Smooth muscle cell of the brain vasculature (primary cell): ENCODE results near the gene LFNG.

ENCODE experiments used
- DNase-seq: peaks from one replicate; pipeline ENCODE4 v3.0.0-alpha.2; 2012; ENCODE audit warnings: low read depth, low spot score

The LFNG gene

GRCh38 chr7:2503056-2503941 lies 16.3 kb upstream of the LFNG start:
- DNase-seq = no peak

GRCh38 chr7:2504128-2504888 lies 15.3 kb upstream of the LFNG start:
- DNase-seq = no peak

DNA sequence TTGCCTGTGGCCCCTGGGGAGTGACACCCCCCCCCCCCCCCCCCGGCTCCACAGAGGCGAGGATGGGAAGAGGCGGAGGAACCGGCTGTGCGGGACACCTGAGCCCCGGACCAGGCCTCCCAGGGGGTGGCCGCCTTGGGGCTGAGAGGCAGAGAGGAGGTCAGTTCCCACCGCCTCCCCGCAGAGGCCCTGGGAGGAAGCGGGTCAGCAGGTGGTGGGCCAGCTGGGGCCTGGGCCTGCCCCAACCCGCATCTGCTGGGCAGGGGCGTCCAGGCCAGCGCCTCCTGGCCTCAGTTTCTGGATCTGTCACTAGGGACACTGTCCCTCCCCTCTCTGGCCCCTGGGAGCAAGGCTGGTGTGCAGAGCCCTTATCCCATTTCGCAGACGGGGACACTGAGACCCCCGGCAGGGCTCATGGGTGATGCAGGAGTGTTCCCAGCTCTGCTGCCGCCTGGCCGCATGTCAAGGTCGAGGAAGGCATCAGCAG lies 14.6 kb upstream of the LFNG start:
- no peak for DNase-seq

DNA sequence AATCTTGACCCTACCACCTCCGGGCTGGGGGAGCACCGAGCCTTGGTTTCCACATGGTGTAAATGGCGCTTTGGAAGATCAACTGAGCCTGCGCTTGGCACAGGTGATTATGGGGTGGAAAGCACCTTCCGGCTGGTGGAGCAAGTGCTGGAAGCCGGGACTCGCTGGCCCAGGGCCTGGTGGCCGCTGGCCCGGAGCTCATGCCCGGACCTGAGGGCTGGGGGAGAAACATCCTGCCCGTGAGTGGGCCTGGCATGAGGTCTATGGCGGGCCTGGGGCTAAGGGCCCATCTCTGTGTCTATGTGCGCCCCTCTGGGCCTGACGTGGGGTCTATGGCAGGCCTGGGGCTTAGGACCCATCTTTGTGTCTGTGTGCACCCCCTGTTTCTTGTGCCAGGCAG lies 14.2 kb upstream of the LFNG start:
- DNase-seq = no peak

GRCh38 chr7:2507208-2507916 lies 12.2 kb upstream of the LFNG start:
- DNase-seq = no peak

GRCh38 chr7:2507917-2508306 lies 11.7 kb upstream of the LFNG start:
- DNase-seq = no peak

DNA sequence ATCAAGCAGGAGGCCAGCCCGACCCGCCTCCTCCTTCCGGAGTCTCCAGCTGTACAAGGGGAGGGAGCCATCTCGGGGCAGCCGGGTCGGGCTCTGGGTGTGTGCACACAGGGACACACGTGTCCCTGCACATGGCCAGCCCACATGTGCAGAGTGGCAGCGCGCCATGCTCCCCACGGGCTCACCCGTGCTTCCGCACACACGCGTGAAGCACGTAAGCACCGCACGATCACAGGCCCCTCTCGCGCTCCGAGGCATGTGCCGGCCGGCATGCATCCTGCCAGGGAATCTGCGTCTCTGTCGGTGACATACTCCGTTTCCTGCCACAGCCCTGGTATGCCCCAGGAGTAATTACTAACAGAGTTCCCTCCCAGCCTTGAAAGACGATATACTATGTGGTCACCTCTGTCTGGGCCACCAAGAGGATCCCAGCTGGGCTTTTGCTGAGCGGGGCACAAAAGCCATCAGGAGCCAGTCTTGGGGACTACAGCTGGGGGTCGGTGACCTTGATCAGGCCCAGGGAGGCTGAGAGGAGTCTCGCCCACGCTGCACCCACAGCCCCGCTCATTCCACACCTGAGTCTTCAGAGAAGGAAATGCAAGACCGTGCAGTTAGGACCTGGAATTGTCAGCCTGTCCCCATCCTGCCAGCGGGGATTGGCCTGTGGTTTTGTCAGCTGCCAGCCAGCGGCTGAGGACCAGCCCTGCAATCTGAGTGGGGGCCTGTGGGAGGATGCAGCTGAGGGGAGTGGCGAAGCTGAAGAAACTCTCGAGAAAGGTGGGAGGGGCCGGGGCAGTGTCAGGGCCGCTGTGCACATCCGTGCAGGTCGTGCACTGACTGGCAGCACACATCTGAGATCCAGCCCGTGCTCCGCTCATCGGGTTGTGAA lies 11.0 kb upstream of the LFNG start:
- DNase-seq = no peak

DNA sequence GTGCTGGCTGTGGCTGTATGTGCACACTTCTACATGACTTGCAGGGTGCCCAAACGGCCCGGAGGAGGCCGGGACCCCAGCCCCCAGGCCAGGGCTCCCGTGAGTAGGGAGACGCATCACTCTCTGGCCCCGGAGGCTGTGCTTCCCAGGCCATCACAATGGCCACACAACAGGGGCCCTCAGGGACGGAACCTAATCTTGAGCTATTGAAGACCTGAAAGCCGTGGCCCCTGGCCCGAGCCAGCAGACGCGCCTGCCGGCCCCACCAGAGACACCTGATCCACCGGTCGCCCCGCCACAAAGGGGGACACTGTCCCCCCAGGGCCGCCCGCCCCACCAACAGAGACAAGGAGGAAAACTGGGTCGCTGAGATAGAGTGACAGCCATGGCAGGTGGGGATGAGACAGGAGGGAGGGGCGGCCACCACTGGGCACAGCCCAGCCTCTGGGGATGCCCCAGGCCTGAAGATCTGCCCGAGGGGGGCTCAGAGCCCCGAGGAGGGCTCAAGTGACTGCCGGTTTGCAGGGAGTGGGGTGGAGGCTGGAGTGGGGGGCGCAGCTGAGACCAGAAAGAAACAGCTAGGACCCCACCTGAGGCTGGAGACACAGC lies 10.2 kb upstream of the LFNG start:
- DNase-seq = no peak

GRCh38 chr7:2510130-2510776 lies 9.3 kb upstream of the LFNG start:
- no peak for DNase-seq

DNA sequence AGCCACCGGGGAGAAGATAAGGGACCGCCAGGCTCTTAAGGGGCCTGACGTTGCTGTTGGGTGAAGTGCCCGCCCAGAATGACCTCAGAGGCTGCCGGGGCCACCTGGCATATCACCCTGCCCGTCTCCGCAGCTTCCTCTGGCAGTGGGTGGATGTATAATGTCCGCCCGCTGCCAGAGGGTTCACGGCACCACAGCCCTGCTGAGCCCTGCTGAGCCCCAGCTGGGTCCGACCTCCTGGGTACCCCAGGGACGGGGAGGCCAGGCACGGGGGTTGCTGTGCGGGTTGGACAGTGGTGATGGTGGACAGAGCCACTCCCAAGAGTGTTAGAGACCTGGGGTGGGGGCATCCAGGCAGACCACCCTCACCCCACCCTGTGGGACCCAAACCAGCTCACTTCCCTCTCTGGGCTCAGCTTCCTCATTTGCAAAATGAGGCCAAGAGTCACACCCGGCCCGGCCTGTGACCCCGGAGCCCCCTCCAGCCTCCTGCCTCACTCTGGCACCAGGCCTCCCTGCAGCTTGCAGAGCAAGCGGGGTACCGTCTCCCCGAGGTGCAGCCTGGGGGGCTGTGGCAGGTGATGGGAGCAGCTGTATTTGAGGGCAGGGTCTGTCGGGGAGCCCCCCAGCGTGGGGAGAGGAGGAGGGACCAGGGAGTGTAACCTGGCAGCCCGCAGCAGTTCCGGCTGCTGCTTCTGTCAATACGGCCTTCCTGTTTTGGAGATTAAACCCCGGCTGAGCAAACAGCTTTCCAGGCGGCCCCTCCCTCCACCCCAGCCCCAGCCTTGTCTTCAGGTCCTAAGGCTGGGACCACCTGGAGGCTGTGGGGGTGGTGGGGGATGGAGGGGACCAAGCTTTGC lies 8.4 kb upstream of the LFNG start:
- no peak for DNase-seq

DNA sequence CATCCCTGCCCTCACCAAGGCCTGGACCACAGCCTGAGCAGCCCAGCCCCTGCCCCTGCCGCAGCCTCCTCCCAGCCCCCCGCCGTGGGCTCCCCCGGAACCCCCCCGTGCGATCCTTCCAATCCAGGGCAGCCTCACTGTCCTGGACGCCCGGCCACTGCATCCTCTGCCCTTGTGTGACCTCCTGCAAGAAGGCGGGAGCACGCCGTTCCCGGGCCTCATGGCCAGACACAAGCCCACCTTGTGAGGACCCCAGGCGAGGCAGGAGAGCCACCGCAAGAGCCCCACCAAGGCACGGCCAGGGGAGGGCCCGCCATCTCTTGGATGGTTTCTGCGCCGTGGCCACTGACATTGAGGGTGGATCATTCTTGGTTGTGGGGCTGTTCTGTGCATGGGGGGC lies 7.8 kb upstream of the LFNG start:
- DNase-seq = no peak

GRCh38 chr7:2512179-2512661 lies 7.4 kb upstream of the LFNG start:
- no peak for DNase-seq

- no peak for DNase-seq
These were observed 6.9 kb upstream of the LFNG start for GRCh38 chr7:2512713-2513112.

- DNase-seq = no peak
These were observed 5.9 kb upstream of the LFNG start for GRCh38 chr7:2513702-2514101.

- no peak for DNase-seq
These were observed 4.8 kb upstream of the LFNG start for GRCh38 chr7:2514473-2515423.

DNA sequence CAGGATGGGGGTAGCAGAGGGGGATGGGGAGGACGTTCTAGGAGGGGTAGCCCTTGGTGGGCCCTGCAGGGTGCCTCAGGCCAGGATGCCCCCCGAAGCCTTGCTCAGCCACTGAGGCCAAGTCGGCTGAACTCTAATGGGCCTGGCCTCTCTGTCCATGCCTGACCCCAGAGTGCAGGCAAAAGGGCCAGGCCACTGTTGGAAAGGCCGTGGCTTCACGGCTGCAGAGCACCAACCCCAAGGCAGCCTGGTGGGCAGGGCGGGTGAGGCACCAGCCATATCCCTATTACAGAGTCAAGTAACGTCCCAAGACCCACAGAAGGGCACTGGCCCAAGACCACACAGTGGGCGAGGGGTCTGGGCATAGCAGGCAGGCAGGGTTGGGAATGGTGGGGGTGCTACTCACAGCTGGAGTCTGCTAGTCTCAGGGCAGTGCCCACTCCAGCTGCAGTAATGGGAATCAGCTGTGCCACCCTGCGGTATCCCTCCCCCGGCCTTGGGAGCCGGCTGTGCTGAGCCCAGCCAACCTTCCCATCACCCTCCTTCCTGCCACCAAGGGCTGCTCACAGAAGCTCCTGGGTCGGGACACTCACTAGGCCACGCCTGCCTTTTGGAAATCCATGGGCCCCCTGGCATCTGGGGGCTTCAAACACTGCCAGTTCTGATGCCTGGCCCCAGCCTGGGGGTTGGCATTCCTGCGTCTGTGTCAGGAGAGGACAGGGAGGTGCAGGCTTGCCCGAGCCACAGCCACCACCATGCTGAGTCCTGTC lies 4.0 kb upstream of the LFNG start:
- no peak for DNase-seq

GRCh38 chr7:2516194-2516555 lies 3.4 kb upstream of the LFNG start:
- DNase-seq = no peak
